Suppressor macrophage treated with lipopolysaccharide for 4 hours (primary cell): ENCODE data around the gene RAB6C.
A peak's percentile ranks its signal among the peaks of the same experiment; 100 is the strongest.
"Not testable (repeated sequence)": the region's sequence is repeated elsewhere in the genome, so short reads cannot be mapped to it uniquely, and the experiment has no call there.

Experiments
- DNase-seq: peaks from one replicate; pipeline ENCODE4 v3.0.0-alpha.2; 2020

RAB6C gene

GRCh38 chr2:129979629-129980155 is at the start of gene RAB6C:
Gene RAB6C (plus strand): TSS chr2:129979666. CDS start chr2:129980116, 450 bp downstream.
- DNase-seq: not testable (repeated sequence)

DNA sequence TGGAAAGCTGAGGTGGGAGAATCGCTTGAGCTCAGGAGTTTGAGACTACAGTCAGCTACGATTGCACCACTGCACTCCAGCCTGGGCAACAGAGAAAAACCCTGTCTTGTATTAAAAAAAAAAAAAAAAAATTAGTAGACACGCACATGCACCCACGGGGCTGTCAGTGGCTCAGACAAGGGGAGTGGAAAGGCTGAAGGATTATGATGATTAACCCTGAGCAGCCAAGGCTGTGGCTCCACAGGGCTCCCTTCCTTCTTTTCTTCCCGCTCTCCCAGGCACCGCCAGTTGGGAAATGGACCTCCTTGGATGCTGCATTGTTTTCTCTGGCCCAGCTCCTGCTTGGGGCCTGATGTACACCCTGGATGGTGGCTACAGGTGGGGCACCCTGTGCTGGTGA is 49.0 kb upstream of the RAB6C start:
- DNase-seq: no peak

DNA sequence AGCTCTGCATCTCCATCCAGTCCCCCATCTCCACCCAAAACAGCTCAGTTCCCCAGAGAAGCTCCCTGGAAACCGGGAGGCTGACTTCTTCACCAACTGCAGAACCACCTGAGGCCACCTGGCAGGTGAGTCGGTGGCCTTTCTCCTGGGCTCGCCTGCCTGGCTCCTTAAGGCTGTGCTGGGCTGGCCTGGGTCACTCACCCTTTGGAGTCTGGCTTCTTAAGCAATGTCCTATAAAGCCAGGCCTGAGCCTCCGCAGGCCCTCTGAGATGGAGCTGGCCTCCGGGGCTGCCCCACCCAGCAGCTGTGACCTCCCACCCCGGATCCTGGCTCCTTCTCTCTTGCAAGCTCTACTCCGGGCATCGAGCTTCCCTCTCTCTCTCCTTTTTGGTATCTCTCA is 46.1 kb upstream of the RAB6C start:
- not testable (repeated sequence) for DNase-seq

GRCh38 chr2:129934044-129934822 is 45.2 kb upstream of the RAB6C start:
- no peak for DNase-seq

DNA sequence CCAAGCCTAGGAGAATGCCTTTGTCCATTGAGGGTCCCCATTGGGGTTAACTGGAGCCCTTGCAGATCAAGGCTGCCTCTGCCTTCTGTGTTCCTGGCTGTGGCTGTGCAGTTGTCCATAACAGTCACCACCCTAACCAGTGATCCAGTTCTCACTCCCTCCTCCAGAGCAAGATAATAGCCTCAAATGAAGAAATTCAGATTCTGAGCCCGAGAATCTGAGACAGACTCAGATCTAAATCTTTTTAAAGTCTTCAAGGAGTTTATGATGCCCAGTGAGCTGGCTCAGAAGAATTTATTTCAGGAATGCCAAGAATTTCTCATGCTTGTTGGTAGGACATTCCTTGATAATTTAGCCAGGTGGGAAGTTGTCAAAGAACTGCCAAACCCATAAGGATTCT is 44.3 kb upstream of the RAB6C start:
- DNase-seq: no peak

GRCh38 chr2:129936334-129936934 is 43.0 kb upstream of the RAB6C start:
- DNase-seq: peak; percentile 41

- not testable (repeated sequence) for DNase-seq
Observed at GRCh38 chr2:129938850-129939471, 40.5 kb upstream of the RAB6C start.

- not testable (repeated sequence) for DNase-seq
Observed at GRCh38 chr2:129943456-129943855, 36.0 kb upstream of the RAB6C start.

GRCh38 chr2:129945557-129945956 is 33.9 kb upstream of the RAB6C start:
- DNase-seq: no peak

DNA sequence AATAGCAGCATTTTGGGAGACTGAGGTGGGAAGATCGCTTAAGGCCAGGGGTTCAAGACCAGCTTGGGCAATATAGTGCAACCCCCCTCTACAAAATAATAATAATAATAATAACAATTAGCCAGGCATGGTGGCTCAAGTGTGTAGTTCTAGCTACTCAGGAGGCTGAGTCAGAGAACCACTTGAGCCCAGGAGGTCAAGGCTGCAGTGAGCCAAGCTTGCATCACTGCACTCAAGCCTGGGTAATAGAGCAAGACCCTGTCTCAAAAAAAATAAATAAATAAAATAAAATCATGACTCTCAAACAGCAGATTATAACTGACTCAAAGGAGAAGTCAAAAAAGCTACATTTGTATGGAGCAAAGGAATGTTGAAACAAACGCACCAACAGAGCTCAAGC is 31.8 kb upstream of the RAB6C start:
- not testable (repeated sequence) for DNase-seq

DNA sequence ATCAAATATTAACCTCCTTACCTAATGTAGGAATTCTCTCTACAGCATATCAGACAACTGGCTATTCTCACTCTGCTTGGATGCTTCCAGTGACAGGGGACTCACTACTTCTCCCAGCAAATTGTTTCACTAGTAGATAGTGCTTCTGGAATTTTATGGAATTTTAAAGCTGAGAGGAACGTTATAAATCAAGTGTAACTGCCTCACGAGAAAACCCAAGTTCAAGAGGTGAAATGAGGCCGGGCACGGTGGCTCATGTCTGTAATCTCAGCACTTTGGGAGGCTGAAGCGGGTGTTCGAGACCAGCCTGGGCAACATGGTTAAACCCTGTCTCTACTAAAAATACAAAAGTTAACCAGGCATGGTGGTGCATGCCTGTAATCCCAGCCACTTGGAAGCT is 23.3 kb upstream of the RAB6C start:
- DNase-seq: not testable (repeated sequence)

DNA sequence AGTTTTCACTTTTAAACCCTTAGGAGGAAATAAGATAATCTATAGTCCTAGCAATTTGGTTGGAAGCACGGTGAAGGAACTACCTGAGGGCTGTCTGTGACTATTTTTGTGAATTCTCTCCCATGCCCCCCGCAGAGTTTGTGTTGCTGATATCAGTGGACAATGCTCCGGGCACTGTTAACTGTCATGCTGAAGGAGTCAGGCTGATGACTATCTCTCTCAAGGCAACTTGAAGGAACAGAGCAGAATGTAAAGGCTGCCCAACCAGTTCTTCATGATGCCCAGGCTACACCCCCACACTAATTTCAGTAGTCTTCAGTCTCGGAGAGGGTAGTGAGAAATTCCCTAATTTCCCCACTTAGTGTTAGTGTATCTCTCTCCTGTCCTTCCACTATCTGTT is 21.6 kb upstream of the RAB6C start:
- DNase-seq: no peak

GRCh38 chr2:129958736-129959135 is 20.7 kb upstream of the RAB6C start:
- DNase-seq: not testable (repeated sequence)

GRCh38 chr2:129968605-129969004 is 10.9 kb upstream of the RAB6C start:
- DNase-seq: not testable (repeated sequence)

DNA sequence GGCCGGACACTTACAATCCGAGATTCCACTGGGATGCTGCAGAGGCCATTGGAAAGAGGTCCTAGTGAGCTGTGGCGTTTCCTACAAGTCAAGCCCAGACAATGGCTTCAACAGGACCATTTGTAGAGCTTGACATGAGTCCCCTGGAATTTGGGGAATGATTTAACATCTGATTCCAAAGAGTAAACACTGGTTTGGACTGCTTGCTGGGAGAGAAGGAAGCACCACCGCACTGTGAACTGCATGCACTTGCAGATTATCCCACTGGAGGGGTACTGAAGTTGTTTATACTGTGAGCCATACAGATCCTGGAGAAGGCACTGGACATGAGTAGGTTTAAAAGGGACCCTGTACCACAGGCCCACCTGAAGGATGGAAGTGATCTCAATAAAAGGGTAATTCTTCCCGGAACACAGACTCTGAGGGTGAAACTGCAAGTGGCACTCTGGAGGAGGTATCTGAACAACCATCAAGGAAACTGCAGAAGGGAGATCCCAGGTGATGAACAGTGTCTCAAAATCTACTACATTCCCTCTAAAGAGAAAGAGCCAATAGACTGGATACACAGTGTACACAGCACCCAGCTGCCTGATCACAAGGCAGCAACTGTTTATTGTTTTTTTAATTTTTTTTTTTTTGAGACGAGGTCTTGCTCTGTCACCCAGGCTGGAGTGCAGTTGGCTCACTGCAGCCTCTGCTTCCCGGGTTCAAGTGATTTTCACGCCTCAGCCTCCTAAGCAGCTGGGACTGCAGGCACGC is 4.3 kb upstream of the RAB6C start:
- DNase-seq: no peak

- not testable (repeated sequence) for DNase-seq
Observed at GRCh38 chr2:129976969-129977368, 2.5 kb upstream of the RAB6C start.

DNA sequence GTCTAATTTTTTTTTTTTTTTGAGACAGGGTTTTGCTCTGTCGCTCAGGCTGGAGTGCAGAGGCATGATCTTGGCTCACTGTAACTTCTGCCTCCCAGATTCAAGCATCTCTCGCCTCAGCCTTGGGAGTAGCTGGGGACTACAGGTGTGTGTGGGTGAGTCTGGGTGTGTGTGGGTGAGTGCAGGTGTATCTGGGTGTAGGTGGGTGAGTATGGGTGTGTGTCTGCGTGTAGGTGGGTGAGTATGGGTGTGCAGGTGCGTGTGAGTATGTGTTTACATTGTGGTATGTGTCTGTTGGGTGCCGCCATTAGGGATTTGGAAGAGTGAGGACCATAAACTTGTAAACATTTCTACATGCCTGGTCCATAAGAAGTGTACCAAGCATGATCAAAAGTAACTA is 1.5 kb upstream of the RAB6C start:
- DNase-seq: no peak

DNA sequence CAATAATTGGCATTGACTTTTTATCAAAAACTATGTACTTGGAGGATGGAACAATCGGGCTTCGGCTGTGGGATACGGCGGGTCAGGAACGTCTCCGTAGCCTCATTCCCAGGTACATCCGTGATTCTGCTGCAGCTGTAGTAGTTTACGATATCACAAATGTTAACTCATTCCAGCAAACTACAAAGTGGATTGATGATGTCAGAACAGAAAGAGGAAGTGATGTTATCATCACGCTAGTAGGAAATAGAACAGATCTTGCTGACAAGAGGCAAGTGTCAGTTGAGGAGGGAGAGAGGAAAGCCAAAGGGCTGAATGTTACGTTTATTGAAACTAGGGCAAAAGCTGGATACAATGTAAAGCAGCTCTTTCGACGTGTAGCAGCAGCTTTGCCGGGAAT is 780 bp downstream of the RAB6C start:
- peak; percentile 21 for DNase-seq

GRCh38 chr2:129981689-129982088 is 2.2 kb downstream of the RAB6C start:
- DNase-seq: not testable (repeated sequence)

DNA sequence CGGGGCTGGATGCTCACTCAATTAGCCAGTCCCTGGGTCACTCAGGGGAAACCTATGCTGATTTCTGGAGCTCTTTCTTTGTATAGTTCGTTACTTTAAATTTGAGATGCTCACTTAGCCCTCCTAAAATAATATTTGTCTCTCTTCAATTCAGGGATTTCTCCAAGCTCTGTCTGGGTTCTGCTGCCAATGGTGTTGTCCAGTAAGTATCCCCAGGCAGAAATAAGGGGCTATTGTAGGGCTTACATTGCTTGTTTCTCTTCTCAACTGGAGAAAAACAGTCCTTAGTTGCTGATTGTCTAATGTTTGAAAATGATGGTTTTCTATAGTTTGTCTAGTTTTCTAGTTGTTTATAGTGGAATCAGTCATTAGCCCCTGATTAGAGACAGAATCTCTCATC is 5.0 kb downstream of the RAB6C start:
- DNase-seq: no peak

GRCh38 chr2:129992415-129993006 is 13.0 kb downstream of the RAB6C start:
- not testable (repeated sequence) for DNase-seq

- DNase-seq: not testable (repeated sequence)
Observed at GRCh38 chr2:129993151-129993550, 13.7 kb downstream of the RAB6C start.
